Stimulated activated CD4-positive, alpha-beta T cell treated with anti-CD3 and anti-CD28 coated beads, Interleukin-15, amount 100 ng/mL, for 1 hour (primary cell): Measurements from ENCODE around the gene ATF7.
A peak's percentile ranks its signal among the peaks of the same experiment; 100 is the strongest.
"Not testable (repeated sequence)": the region's sequence is repeated elsewhere in the genome, so short reads cannot be mapped to it uniquely, and the experiment has no call there.

Experiments
- DNase-seq, 2 donors: peaks; one replicate each; pipeline ENCODE4 v3.0.0-alpha.2; 2020; ENCODE audit warnings: low read depth in 1 of 2, low spot score in 1 of 2

The ATF7 gene

DNA sequence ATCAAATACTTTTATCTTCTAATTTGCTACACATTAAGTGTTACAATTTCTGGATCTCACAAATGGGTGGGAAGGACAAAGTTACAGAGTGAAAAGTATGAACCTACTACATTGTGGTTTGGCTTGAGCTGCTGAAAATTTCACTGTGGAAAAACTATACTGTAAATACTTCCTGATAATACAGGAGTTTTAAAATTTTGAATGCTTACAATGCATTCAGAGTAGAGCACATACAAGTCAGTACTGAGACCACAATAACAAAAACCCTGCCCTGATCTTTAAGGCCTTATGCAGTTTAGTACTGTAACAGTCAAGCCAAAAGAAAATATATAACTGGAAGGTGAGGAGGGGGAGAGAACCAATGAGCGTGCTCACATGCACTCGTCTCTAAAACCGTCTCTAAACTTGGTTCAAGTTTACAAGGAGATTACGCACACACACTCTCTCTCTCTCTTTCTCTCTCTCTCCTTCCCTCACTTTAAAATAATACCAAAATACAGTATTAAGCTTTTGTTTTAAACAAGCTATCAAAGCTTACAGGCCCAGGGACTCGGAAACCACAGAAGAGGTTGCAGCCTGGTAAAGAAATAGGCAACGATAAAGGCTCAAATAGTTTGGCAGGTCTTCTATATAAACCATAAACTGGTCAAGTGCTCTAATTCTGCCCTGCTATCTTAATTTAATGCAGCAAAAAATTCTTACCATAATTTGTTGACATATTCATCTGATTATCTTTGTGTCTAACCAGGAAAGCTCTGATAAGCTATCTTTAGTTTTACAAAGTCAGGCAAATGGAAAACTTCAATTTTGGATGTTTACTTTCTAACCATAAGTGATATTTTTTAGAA, 58.0 kb downstream of the ATF7 start:
- no peak for DNase-seq

DNA sequence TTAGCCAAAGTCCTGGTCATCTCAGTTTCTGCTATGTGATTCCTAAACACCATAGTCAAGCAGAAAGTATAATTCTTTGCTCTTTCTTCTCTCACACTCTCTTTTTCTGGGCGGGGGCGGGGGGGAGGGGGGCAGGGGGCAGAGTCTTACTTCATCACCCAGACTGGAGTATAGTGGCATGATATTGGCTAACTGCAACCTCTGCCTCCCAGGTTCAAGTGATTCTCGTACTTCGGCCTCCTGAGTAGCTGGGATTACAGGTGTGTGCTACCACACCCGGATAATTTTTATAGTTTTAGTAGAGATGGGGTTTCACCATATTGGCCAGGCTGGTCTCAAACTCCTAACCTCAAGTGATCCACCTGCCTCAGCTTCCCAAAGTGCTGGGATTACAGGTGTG, 60.8 kb downstream of the ATF7 start:
- DNase-seq = not testable (repeated sequence)

DNA sequence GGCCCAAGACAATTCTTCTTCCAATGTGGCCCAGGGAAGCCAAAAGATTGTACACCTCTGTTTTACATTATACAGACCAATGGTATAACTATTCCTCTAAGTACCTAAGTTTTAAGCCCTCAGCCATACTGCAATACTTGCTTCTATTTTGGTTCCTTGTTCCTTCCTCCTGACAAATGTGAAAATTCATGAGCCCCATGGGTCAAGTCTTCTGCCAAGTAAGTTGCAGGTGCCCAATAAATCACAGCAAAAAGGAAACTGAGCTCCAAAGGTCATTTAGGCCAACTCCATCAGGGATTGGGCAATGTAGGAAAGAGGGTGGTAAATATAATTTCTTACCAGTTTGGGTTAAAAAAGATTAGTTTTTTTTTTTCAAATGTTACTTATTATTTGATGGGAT, 61.2 kb downstream of the ATF7 start:
- DNase-seq = no peak

DNA sequence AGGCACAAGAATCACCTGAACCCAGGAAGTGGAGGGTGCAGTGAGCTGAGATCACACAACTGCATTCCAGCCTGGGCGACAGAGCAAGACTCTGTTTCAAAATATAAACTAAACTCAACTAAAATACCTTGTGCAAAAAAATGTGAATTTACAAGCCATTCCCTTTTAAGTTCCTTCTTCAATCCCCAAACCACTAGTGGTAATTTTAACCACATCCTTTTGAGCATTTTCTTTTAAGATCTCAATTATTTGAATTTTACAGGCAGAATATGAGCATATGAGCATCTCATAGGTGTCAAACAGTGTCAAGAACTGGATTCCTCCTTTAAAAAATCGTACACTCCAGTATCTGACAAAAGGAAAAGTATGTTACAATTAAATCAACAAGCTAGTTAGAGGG, 61.9 kb downstream of the ATF7 start:
- DNase-seq = no peak

DNA sequence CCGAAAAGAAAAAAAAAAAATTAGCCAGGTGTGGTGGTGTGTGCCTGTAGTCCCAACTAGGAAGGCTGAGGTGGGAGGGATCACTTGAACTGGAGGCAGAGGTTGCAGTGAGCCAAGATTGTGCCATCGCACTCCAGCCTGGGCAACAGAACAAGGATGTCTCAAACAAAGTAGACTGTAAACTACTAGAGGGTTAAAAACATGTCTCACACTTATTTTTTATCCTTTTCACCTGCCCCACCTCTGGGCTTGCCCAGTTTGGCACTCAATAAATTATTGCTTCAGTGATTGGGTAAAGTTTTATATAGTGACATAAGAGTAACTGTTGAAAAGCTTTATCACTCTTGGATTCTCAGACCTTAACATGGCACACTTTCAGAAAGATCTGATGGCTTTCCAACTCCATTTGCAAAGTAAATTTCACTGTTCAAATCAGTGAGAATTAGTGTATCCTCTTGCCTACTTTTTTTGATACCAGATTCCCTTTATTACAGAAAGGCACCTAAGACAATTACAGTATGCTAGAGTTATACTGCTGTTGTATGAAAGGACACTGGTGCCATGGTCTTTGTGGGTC, 62.6 kb downstream of the ATF7 start:
- DNase-seq = no peak

DNA sequence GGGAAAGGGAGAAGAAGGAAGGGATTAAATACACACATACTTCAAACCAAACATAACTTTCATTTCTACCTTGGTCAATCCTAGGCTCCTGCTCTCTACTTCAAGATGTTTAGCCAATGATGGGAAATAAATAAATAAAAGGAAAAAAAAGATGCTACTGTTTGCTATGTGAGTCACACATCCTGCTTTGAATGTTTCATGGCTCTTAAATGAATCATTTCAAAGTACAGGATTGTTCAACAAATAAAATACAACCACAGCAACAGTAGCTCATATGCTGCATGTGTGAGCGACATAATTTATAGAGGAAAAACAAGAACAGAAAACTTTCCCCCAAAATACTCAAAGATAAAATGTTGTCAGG, 64.6 kb downstream of the ATF7 start:
- no peak for DNase-seq

DNA sequence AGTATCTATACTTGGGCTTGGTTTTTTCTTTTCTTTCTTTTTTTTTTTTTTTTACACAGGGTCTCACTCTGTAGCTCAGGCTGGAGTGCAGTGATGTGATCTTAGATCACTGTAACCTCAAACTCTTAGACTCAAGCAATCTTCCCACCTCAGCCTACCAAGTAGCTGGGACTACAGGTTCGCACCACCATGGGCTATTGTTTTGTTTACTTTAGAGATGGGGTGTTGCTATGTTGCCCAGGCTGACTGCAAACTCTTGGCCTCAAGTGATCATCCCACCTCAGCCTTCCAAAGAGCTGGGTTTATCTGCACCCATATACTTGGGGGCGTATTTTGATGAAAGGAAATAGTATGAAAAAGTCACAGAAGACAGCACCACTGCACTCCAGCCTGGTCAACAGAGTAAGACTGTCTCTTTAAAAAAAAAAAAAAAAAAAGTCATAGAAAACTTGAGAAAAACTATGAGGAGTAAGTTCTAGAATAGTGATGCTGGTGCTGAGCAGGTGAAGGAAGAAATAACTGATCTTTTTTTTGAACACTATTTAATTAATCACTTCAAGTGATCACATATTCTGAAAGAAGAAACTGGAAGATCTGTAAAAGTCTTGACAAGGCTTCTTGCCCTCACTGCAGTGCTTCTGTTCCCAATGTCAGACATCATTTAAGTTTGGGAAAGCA, 65.1 kb downstream of the ATF7 start:
- no peak for DNase-seq

DNA sequence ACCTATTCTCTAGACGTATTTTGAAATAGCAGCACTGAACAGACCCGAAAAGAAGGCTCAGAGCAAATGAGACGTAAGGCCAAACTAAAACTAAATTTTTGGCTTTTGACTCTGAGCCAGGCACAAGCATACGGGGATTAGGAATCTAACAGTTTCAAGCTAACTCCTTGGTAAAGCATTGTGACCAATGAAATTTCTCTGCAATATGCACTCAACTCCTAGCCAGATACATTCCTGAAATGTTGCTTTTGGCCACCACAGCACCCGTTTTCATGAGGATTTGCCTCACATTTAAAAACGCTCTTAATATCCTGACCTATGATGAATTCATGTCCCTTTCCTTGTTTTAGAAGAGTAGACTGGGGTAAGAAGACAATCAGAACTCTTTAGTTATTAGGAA, 65.8 kb downstream of the ATF7 start:
- no peak for DNase-seq

DNA sequence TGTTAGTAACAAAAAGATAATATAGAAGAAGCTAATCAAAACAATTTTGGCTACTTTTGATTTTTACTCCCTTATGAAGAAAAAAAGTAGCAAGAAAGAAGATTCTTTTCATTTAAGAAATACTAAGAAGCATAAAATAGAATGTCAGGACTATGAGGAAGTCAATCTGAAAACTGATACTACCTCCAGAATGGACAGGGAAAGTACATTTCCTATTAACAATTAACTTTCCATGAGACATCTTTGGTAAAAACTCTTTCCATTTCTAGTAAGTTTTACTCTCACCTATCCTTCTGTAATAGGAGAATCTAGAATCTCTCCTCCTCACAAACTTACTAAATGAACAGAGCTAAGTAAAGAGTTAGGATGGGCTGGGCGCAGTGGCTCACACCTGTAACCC, 67.6 kb downstream of the ATF7 start:
- DNase-seq = no peak

DNA sequence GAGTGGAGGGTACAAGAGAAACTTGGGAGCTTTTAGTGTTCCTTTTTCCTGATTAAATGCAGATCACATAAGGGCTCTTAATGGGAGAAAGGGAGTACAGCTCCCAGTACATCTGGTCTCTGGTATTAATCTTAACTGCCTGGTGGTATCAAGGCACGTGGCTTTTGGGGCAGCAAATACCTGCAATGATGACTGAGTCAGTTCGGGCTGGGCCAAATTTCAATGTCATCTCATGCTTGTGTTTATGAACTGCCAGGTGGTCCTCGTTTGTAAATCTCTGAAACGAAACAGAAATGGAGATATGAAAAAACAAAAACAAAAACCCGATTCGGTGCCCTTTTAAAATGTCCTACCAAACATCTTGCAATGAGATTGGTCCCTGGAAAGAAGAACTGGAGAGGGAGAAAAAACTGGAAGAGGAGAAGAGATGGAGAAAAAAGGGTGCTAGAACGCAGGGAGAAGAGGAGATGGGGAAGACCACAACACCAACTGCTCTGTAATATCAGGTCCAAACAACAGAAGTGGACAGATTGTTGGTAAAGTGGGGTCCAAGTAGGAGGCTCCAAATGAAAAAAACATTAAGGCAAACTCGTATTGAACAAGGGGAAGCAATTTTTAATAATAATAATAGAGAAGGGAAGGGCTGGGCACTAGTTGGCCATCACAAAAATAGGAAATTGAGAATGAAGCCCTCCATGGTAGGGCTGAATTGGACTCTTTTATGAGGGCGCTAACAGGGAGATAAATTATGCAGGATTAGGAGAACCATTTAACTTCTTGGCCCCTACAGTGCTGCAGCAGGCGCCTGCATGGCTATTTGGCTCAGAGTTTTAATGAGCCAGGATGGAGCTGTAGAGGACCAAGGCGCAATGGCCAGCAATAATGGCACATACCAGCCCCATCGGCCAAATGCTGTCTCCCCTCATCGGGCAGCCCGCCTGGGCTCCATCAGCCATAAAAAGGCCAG, 73.5 kb downstream of the ATF7 start:
- no peak for DNase-seq

DNA sequence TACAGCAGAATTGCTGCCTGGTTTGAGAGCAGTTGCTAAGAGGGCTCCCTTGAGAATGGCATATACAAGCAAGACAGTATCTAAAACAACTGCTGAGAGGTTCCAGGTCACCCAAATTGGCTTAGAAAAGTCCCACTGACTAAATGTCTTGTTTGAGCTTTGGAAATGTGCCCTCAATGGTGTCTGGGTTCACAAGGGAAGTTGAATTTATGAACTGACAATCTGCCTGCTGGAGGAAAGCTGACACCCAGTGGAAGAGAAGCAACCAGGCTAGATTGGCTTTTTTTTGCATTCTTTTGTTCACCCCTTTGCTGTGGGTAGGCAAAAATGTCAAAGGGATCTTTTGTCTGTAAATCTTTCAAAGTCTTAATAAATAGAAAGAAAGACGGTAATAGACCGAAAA, 74.3 kb downstream of the ATF7 start:
- DNase-seq = no peak

DNA sequence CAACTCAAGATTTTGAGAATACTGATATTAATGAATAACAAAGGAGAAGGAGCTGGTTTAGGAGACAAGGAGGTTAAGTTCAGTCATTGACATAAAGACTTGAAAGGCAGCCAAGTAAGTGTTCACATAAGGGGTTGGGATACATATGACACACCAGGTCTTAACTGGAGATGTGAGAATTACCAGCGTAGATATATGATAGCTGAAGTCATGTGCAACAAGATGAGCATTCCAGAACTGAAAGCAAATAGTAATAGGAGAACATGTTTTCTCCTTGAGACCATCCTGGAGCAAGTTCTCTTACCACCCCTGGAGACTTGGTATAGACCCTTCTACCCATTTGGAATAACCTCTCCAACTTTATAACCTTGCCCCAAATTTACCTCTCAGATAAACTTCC, 75.6 kb downstream of the ATF7 start:
- no peak for DNase-seq

DNA sequence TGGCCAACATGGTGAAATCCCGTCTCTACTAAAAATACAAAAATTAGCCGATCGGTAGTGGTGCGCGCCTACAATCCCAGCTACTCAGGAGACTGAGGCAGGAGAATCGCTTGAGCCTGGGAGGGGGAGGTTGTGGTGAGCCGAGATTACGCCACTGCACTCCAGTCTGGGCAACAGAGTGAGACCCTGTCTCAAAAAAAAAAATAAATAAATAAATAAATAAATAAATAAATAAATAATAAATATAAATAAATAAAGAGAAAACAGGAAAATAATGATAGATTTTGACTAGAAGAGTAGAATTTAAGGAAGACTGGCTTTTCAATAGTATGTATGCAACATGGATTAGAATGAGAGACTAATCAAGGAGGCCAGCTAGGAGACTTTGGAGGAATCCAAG, 76.1 kb downstream of the ATF7 start:
- DNase-seq = not testable (repeated sequence)

DNA sequence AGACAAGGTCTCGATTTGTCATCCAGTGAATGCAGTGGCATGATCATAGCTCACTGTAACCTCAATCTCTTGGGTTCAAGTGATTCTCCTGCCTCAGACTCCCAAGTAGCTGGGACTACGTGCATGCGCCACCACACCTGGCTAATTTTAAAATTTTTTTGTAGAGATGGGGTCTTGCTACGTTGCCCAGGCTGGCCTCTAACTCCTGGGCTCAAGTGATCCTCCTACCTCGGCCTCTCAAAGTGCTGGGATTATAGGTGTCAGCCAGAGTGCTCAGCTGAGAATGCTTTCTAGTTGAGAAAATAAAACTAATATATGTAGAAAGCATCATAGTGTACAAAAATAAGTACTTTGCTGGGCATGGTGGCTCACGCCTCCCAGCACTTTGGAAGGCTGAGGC, 77.8 kb downstream of the ATF7 start:
- DNase-seq = not testable (repeated sequence)

DNA sequence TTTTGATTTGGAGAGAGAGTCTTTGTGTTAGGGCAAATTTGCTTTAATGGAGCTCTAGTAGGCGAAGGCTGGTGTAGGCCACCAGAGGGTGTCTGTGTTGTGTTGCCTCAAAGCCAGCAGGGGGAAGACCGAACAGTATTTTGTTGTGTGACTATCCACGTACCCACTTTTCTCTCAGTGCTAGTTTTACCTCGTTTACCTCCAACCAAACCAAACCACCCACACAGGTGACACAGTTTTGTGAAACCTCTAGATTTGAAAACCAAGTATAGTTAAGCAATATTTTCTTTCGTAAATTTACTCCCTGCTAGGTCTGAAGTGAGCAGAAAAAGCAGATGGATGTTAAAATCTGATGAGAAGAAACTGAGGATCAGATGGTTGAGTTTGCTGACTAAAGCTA, 82.6 kb downstream of the ATF7 start:
- peak; percentile 5 to 20 for DNase-seq

DNA sequence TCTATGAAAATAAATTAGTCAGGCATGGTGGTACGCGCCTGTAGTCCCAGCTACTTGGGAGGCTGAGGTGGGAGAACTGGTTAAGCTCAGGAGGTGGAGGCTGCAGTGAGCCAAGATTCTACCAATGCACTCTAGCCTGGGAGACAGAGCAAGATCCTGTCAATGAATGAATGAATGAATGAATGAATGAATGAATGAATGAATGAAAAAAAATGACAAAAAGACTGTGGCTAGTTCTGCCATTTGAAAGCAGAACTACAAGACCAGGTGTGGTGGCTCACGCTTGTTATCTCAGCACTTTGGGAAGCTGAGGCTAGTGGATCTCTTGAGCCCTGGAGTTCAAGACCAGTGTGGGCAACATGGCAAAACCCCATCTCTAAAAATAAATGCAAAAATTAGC, 86.7 kb downstream of the ATF7 start:
- no peak for DNase-seq

DNA sequence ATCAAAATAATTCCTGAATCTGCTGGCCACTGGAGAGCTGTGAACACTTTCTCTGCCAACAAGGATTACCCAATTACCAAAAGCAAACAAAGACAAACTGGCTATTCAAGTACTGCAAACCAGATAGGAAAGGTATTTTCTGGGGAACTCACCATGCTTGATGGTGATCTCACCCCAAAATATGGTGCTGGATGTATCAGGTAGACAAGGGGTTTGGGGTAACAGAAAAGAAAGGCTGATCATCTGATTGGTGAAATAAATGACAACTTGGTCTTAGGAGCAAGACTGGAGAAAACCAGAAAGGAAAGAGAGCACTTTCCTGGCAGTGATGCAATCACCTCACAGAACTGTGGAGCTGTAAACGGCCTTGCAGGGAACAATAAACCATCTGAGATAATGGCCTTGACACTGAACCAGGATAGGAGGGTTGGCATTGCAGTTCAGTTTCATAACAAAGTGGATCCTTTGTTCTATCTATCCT, 87.9 kb downstream of the ATF7 start:
- no peak for DNase-seq

DNA sequence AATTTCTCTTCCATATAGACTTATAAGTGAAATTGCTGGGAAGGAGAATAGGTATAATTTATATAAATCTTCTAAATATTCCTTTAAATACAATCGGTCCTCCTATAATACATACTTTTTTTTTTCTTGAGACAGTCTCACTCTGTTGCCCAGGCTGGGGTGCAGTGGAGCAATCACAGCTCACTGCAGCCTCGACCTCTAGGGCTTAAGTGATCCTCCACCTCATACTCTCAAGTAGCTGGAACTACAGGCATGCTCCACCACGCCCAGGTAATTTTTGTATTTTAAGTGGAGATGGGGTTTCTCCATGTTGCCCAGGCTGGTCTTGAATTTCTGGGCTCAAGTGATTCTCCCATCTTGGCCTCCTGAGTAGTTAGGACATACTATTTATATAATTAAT, 89.2 kb downstream of the ATF7 start:
- no peak for DNase-seq

DNA sequence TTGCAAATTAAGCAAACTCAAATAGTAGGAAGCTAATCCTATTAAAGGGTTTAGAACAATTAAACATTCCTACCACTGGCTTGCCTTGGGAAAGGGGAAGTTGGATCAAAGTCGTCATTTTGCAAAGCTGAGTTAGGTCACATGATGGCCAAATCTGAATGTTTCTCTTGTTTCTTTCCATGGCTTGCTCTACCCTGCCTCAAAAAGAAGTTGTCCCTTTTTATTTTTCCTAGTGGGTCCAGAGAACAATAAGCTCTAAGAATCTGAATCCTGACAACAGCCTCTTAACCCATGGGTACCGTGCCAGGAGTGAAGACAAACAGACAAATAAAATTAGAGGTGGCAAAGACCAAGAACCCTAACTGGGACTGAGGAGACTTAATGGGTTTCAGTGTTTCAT, 92.7 kb downstream of the ATF7 start:
- no peak for DNase-seq

DNA sequence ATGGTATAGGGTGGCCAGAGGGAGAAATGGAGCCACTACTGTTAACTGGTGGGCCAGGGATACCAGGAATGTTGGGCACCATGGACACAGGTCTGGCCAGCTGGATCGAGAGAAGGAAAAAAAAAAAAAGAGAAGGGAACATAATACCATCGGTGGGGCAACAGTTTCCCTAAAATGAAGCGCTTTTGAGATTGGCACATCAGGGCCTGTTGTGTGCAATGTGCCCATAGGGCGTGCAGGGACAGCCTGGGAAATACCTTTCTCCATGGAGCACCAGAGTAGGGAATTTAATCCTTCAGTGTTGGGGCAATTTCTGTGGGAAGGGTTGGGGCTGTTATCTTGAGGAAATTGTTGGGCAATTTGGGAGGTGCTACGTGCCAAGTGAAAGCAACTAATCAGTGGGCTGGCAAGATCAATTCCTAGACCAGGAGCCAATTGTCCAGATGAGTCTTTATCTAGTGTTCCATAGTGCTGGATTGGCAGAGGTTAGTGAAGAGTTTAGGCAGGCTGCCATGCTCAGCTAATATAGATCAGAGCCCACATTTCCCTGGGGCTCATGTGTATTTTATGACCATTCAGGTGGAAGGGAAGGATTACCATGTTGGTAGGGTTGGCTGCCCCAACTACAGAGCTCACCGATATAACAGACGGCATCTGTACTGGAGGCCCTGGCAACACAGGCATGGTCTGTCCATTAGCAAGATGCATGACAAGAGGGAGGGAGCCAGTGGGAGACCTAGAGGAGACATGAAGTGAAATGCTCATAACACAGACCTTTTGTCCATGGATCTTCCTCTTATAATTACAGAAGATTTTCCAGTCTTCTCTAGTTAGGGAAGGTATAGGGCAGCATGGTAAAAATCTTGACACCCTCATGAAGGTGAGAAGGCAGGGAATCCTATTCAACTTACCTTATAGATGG, 93.4 kb downstream of the ATF7 start:
- no peak for DNase-seq
